ENCODE measurements around the gene C10orf67.

Gene C10orf67

GRCh38 chr10:23331567-23332301 is 12.9 kb downstream of the C10orf67 start:
- TF ChIP-seq EGR1 (IDR thresholded peaks at IDR 0.05) (no peak), EP300 (IDR thresholded peaks at IDR 0.05; ENCODE audit: borderline replicate concordance) (no peak), TCF12 (IDR thresholded peaks at IDR 0.05; ENCODE audit: low read depth) (no peak), CREB1 (IDR thresholded peaks at IDR 0.05; ENCODE audit: low read depth) (no peak), MAX (IDR thresholded peaks at IDR 0.05) (no peak), TAF1 (IDR thresholded peaks at IDR 0.05; ENCODE audit: low read depth) (no peak), REST (IDR thresholded peaks at IDR 0.05; ENCODE audit: low read depth) (no peak), USF1 (IDR thresholded peaks at IDR 0.05) (no peak), NFIC (IDR thresholded peaks at IDR 0.05) (no peak), CEBPB (IDR thresholded peaks at IDR 0.05) (no peak), YY1 (IDR thresholded peaks at IDR 0.05; ENCODE audit: low read depth) (no peak), RAD21 (IDR thresholded peaks at IDR 0.05; ENCODE audit: low read depth) (no peak), FOXM1 (IDR thresholded peaks at IDR 0.05; ENCODE audit: borderline replicate concordance, low read depth) (no peak), ZBTB7A (IDR thresholded peaks at IDR 0.05; ENCODE audit: low read depth) (no peak), TEAD4 (IDR thresholded peaks at IDR 0.05) (no peak)

- TF ChIP-seq TAF1 (IDR thresholded peaks at IDR 0.05; ENCODE audit: low read depth) (no peak), CREB1 (IDR thresholded peaks at IDR 0.05; ENCODE audit: low read depth) (no peak)
Measured at GRCh38 chr10:23330948-23331347, 13.6 kb downstream of the C10orf67 start.

GRCh38 chr10:23326544-23327307 is 17.9 kb downstream of the C10orf67 start:
- TF ChIP-seq USF1 (IDR thresholded peaks at IDR 0.05) (no peak), CEBPB (IDR thresholded peaks at IDR 0.05) (no peak), EGR1 (IDR thresholded peaks at IDR 0.05) (no peak), TAF1 (IDR thresholded peaks at IDR 0.05; ENCODE audit: low read depth) (no peak), EP300 (IDR thresholded peaks at IDR 0.05; ENCODE audit: borderline replicate concordance) (no peak), ZBTB7A (IDR thresholded peaks at IDR 0.05; ENCODE audit: low read depth) (no peak), CREB1 (IDR thresholded peaks at IDR 0.05; ENCODE audit: low read depth) (no peak), MAX (IDR thresholded peaks at IDR 0.05) (no peak), FOXM1 (IDR thresholded peaks at IDR 0.05; ENCODE audit: borderline replicate concordance, low read depth) (no peak), NFIC (IDR thresholded peaks at IDR 0.05) (no peak), TEAD4 (IDR thresholded peaks at IDR 0.05) (no peak), TCF12 (IDR thresholded peaks at IDR 0.05; ENCODE audit: low read depth) (no peak), REST (IDR thresholded peaks at IDR 0.05; ENCODE audit: low read depth) (no peak), RAD21 (IDR thresholded peaks at IDR 0.05; ENCODE audit: low read depth) (no peak), YY1 (IDR thresholded peaks at IDR 0.05; ENCODE audit: low read depth) (no peak)

GRCh38 chr10:23325132-23325531 is 19.5 kb downstream of the C10orf67 start:
- TF ChIP-seq FOXM1 (IDR thresholded peaks at IDR 0.05; ENCODE audit: borderline replicate concordance, low read depth) (no peak), RAD21 (IDR thresholded peaks at IDR 0.05; ENCODE audit: low read depth) (no peak), NFIC (IDR thresholded peaks at IDR 0.05) (no peak), REST (IDR thresholded peaks at IDR 0.05; ENCODE audit: low read depth) (no peak), YY1 (IDR thresholded peaks at IDR 0.05; ENCODE audit: low read depth) (no peak), TCF12 (IDR thresholded peaks at IDR 0.05; ENCODE audit: low read depth) (no peak), CREB1 (IDR thresholded peaks at IDR 0.05; ENCODE audit: low read depth) (no peak), EP300 (IDR thresholded peaks at IDR 0.05; ENCODE audit: borderline replicate concordance) (no peak), TAF1 (IDR thresholded peaks at IDR 0.05; ENCODE audit: low read depth) (no peak), MAX (IDR thresholded peaks at IDR 0.05) (no peak), ZBTB7A (IDR thresholded peaks at IDR 0.05; ENCODE audit: low read depth) (no peak), TEAD4 (IDR thresholded peaks at IDR 0.05) (no peak), CEBPB (IDR thresholded peaks at IDR 0.05) (no peak)

All from Ishikawa (cell line).